ENCODE measurements around the gene USP53. TPM values are rescaled to one million over a fixed set of nuclear protein-coding genes. Genes with fewer than 3 reads are reported as not detected.

The USP53 gene
- total RNA-seq, 1 donor from 2014 or later, result 26.5 TPM

DNA sequence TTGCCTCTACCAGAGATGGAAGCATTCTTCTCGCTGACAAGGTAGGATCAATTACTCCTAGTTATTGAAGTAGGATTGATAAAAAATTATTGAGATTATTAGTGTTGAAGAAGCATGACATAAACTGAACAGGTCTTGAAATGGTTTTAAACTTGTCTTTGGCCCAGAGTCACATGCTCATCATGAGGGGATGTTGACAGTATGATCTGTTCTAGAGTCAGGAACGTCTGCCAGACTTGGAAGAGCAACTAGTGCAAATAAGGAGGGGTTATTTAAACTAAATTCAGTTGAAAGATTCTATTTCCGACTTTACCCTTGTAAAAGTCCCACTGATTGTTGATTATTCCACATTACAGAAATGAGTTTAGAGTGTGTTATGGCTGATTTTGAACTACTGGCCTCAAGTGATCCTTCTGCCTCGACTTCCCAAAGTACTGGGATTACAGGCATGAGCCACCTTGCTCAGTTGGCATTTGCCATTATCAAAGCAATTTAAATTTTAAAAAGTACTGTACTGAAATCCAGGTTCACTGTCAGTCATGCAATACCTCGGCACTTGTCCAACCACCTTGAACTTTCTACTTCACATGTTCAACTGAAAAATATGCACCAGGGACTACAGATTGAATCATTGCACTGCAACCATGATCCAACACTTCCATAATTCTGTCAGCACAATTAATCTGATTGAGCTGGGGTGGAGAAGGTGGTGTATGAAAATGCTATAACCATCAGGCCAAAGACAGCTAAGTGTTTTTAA, 89.7 kb downstream of the USP53 start:
- no peak overlapping the region for H3K4me3 Mint-ChIP-seq
- TF ChIP-seq, protein P1, sequence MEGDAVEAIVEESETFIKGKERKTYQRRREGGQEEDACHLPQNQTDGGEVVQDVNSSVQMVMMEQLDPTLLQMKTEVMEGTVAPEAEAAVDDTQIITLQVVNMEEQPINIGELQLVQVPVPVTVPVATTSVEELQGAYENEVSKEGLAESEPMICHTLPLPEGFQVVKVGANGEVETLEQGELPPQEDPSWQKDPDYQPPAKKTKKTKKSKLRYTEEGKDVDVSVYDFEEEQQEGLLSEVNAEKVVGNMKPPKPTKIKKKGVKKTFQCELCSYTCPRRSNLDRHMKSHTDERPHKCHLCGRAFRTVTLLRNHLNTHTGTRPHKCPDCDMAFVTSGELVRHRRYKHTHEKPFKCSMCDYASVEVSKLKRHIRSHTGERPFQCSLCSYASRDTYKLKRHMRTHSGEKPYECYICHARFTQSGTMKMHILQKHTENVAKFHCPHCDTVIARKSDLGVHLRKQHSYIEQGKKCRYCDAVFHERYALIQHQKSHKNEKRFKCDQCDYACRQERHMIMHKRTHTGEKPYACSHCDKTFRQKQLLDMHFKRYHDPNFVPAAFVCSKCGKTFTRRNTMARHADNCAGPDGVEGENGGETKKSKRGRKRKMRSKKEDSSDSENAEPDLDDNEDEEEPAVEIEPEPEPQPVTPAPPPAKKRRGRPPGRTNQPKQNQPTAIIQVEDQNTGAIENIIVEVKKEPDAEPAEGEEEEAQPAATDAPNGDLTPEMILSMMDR (IDR thresholded peaks at IDR 0.05; ENCODE audit: unreplicated experiment), result no peak

DNA sequence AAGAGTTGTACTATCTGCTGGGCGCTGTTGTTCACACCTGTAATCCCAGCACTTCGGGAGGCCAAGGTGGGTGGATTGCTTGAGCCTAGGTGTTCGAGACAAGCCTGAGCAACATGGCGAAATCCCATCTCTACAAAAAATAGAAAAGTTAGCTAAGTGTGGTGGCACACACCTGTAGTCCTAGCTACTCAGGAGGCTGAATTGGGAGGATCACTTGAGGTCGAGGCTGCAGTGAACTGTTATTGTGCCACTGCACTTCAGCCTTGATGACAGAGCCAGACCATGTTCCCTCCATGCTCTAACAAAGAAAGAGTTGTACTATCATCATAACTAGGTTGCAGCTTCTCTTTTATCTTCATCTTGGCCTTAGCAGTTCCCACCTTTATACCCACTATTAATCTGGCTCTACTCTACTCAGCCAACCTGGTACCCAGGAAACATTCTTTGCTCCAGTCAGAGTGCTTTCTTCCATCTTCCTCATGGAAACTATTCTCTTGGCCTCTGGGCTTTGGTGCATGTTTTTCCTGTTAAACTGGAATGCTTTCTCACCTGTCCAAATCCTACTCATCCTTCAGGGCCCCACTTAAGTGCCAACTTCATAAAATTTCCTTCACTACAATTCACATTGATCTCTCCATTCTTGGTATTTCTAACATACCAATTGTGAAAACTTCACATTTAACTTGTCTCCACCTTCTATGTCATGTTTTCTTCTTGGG, 91.2 kb downstream of the USP53 start:
- peaks cover 7% of the 10 kb centered on the region for H3K36me3 Mint-ChIP-seq
- H3K9me3 Mint-ChIP-seq, result peaks cover 21% of the 10 kb centered on the region
- no peak for DNase-seq (ENCODE audit: low spot score in 2 of 2, unreplicated experiment in 2 of 2)
- no peak overlapping the region for H3K27ac Mint-ChIP-seq
- TF ChIP-seq, protein P1 (IDR thresholded peaks at IDR 0.05; ENCODE audit: unreplicated experiment), result no peak
- H3K4me3 Mint-ChIP-seq, result no peak overlapping the region
- H3K4me1 Mint-ChIP-seq, result peaks cover 13% of the 10 kb centered on the region
- no peaks in the 10 kb centered on the region for H3K27me3 Mint-ChIP-seq (ENCODE audit: low read depth)

More for the DNA sequence above, 89.7 kb downstream of the USP53 start:
- H3K36me3 Mint-ChIP-seq, result peaks cover 17% of the 10 kb centered on the region
- no peak for DNase-seq (ENCODE audit: low spot score in 2 of 2, unreplicated experiment in 2 of 2)
- peaks cover 17% of the 10 kb centered on the region for H3K9me3 Mint-ChIP-seq
- peaks cover 23% of the 10 kb centered on the region for H3K4me1 Mint-ChIP-seq
- no peaks in the 10 kb centered on the region for H3K27me3 Mint-ChIP-seq (ENCODE audit: low read depth)
- H3K27ac Mint-ChIP-seq, result no peak overlapping the region

DNA sequence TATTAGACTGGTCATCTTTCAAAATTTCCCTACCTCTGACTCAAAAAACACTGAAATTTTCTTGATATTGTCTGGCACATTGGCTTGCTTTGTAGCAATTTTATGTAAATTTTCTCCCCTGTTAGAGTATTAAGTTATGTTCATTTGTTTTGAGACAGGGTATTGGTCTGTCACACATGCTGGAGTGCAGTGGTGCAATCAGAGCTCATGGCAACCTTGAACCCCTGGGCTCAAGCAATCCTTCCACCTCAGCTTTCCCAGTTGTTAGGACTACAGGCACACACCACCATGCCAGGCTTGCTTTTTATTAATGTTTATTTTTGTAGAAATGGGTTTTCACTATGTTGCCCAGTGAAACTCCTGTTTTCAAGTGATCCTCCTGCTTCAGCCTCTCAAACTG, 91.9 kb downstream of the USP53 start:
- peaks cover 7% of the 10 kb centered on the region for H3K36me3 Mint-ChIP-seq
- H3K4me1 Mint-ChIP-seq, result peaks cover 7% of the 10 kb centered on the region
- no peak overlapping the region for H3K4me3 Mint-ChIP-seq
- no peak overlapping the region for H3K27ac Mint-ChIP-seq
- H3K9me3 Mint-ChIP-seq, result peaks cover 21% of the 10 kb centered on the region
- H3K27me3 Mint-ChIP-seq (ENCODE audit: low read depth), result peaks cover 1% of the 10 kb centered on the region
- TF ChIP-seq, protein P1 (IDR thresholded peaks at IDR 0.05; ENCODE audit: unreplicated experiment), result no peak
- DNase-seq (ENCODE audit: low spot score in 2 of 2, unreplicated experiment in 2 of 2), result no peak

DNA sequence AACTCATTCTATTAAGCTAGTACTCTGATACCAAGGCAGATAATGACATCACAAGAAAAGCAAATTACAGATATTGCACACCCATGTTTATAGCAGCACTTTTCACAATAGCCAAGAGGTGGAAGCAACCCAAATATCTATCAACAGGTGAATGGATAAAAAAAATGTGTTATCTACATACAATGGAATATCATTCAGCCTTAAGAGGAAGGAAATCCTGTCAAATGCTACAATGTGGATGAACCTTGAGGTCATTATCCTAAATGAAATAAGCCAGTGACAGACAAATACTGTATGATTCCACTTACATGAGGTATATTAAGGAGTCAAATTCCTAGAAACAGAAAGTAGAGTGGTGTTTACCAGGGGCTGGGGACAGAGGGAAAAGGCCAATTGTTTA, 95.1 kb downstream of the USP53 start:
- Mint-ChIP-seq H3K4me3 (no peak overlapping the region), H3K36me3 (peaks cover 7% of the 10 kb centered on the region), H3K27ac (no peak overlapping the region), H3K4me1 (peaks cover 3% of the 10 kb centered on the region), H3K9me3 (peaks cover 21% of the 10 kb centered on the region), H3K27me3 (ENCODE audit: low read depth) (peaks cover 2% of the 10 kb centered on the region)
- no peak for DNase-seq (ENCODE audit: low spot score in 2 of 2, unreplicated experiment in 2 of 2)
- TF ChIP-seq, protein P1 (IDR thresholded peaks at IDR 0.05; ENCODE audit: unreplicated experiment), result no peak

DNA sequence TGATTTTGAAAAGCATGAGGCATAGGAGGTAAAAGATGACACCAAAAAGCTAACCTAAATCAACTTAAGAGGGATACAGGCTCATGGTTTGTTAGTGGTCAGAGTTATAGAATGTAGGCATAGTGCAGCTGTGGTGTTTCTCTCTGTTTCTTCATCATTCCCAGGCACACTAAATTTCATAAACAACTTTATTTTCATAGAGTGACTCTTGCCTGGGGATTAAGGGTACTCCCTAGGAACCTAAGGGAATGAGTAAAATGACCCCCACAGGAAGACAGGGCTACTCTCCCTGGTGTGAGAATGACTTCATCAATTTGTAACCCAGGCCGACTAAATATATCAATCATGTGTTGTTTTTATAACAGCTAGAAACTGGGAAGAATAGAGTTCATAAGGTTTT, 98.3 kb downstream of the USP53 start:
- no peak overlapping the region for H3K27ac Mint-ChIP-seq
- H3K27me3 Mint-ChIP-seq (ENCODE audit: low read depth), result peaks cover 14% of the 10 kb centered on the region
- peaks cover 7% of the 10 kb centered on the region for H3K36me3 Mint-ChIP-seq
- H3K9me3 Mint-ChIP-seq, result peaks cover 19% of the 10 kb centered on the region
- TF ChIP-seq, protein P1 (IDR thresholded peaks at IDR 0.05; ENCODE audit: unreplicated experiment), result no peak
- no peaks in the 10 kb centered on the region for H3K4me1 Mint-ChIP-seq
- no peak for DNase-seq (ENCODE audit: low spot score in 2 of 2, unreplicated experiment in 2 of 2)
- no peak overlapping the region for H3K4me3 Mint-ChIP-seq
